ENCODE data around the gene FDXR.

DNA sequence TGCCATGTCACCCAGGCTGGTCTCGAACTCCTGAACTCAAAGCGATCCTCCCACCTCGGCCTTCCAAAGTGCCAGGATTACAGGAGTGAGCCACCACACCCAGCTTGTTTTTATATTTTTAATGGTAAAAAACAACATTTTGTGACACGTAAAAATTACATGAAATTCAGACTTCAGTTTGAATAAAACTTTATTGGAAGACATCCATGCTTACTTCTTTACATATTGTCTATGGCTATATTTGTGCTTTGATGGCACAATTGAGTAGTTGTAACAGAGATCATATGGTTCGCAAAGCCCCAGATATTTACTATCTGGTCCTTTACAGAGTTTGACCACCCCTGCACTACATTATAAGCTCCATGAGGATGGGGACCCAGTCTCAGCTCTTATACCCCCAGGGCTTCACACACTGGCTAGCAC lies 1.8 kb upstream of the FDXR start:
- TF ChIP-seq POLR2A (IDR thresholded peaks at IDR 0.05) = no peak
- TF ChIP-seq CTCF (IDR thresholded peaks at IDR 0.05) = no peak

All from right lobe of liver (tissue), 4 donors.